ENCODE results near the gene PHF5A. TPM values are rescaled to one million over a fixed set of nuclear protein-coding genes. Genes with fewer than 3 reads are reported as not detected.

The PHF5A gene
- total and polyA plus RNA-seq, 10 of the 15 experiments (the other 5 are each of a cell fraction or from before 2014, with no cell fraction given) = 40.5 to 115 (median 79.2) TPM

DNA sequence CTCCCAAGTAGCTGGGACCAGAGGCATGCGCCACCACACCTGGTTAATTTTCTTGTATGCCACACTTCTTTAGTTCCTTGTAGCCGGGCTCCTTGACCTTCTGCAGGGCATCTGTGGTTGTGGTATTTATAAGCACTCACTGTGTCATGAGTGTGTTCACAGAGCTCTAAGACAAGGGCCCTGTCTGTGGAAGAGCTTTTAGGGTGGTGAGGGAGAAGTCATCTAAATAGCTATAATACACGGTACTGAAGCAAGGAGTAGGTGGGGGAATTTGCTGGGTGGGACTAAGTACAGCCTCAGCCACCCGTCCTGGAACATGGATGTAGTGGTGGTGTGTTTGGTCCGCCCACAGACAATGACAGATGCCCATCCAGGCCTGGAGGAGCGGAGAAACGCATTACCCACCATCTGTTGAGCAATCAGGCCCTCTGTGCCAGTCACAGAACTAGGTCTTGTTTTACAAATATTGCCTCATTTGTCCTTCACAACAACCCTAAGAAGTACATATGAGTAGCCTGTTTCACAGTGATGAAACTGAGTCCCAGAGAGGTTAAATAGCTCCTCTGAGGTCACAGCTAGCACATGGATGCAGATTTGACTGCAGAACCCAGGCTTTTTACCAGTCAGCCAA lies 10.5 kb upstream of the PHF5A start (continued):
- TF ChIP-seq RCOR1 (conservative IDR thresholded peaks at IDR 0.05; ENCODE audit: low read depth, low read length) (no peak), ZNF384 (IDR thresholded peaks at IDR 0.05; ENCODE audit: borderline replicate concordance, low read depth, low read length) (0 out of 2 replicates have a peak, but pooled peaks have one; percentile 21), MTA3 (IDR thresholded peaks at IDR 0.05; ENCODE audit: borderline replicate concordance, low read length) (no peak), TAF1 (IDR thresholded peaks at IDR 0.05; ENCODE audit: borderline replicate concordance, low read depth, low read length) (no peak), JUND (IDR thresholded peaks at IDR 0.05; ENCODE audit: low read depth, low read length) (no peak), EED (IDR thresholded peaks at IDR 0.05; ENCODE audit: low read depth) (0 out of 2 replicates have a peak, but pooled peaks have one; percentile 36), ETV6 (conservative IDR thresholded peaks at IDR 0.05 in 1 of 2, IDR thresholded peaks at IDR 0.05 in 1 of 2; ENCODE audit: borderline replicate concordance in 1 of 2, low read depth in 1 of 2) (no peak), IRF4 (IDR thresholded peaks at IDR 0.05; ENCODE audit: low read depth, low read length) (no peak), EGR1 (IDR thresholded peaks at IDR 0.05; ENCODE audit: borderline replicate concordance in 1 of 2, low read depth in 2 of 2, low read length in 2 of 2) (peak in 1 of 2 experiments; percentile 47; a peak in 1 of 3 replicates), TCF7 (IDR thresholded peaks at IDR 0.05; ENCODE audit: borderline replicate concordance) (no peak), FOS (IDR thresholded peaks at IDR 0.05; ENCODE audit: borderline replicate concordance, extremely low read depth, insufficient read length) (no peak), HDAC6 (IDR thresholded peaks at IDR 0.05; ENCODE audit: unreplicated experiment) (no peak), CHD1 (IDR thresholded peaks at IDR 0.05; ENCODE audit: low read depth, low read length) (no peak), RELA (IDR thresholded peaks at IDR 0.05; ENCODE audit: borderline replicate concordance, partially characterized antibody) (peak; percentile 45)
- TF ChIP-seq, protein P1, sequence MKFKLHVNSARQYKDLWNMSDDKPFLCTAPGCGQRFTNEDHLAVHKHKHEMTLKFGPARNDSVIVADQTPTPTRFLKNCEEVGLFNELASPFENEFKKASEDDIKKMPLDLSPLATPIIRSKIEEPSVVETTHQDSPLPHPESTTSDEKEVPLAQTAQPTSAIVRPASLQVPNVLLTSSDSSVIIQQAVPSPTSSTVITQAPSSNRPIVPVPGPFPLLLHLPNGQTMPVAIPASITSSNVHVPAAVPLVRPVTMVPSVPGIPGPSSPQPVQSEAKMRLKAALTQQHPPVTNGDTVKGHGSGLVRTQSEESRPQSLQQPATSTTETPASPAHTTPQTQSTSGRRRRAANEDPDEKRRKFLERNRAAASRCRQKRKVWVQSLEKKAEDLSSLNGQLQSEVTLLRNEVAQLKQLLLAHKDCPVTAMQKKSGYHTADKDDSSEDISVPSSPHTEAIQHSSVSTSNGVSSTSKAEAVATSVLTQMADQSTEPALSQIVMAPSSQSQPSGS (IDR thresholded peaks at IDR 0.05; ENCODE audit: low read length) = no peak
- TF ChIP-seq, protein P2, sequence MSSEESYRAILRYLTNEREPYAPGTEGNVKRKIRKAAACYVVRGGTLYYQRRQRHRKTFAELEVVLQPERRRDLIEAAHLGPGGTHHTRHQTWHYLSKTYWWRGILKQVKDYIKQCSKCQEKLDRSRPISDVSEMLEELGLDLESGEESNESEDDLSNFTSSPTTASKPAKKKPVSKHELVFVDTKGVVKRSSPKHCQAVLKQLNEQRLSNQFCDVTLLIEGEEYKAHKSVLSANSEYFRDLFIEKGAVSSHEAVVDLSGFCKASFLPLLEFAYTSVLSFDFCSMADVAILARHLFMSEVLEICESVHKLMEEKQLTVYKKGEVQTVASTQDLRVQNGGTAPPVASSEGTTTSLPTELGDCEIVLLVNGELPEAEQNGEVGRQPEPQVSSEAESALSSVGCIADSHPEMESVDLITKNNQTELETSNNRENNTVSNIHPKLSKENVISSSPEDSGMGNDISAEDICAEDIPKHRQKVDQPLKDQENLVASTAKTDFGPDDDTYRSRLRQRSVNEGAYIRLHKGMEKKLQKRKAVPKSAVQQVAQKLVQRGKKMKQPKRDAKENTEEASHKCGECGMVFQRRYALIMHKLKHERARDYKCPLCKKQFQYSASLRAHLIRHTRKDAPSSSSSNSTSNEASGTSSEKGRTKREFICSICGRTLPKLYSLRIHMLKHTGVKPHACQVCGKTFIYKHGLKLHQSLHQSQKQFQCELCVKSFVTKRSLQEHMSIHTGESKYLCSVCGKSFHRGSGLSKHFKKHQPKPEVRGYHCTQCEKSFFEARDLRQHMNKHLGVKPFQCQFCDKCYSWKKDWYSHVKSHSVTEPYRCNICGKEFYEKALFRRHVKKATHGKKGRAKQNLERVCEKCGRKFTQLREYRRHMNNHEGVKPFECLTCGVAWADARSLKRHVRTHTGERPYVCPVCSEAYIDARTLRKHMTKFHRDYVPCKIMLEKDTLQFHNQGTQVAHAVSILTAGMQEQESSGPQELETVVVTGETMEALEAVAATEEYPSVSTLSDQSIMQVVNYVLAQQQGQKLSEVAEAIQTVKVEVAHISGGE (CRISPR knock-in tag; IDR thresholded peaks at IDR 0.05) = no peak
- TF ChIP-seq, protein P3, sequence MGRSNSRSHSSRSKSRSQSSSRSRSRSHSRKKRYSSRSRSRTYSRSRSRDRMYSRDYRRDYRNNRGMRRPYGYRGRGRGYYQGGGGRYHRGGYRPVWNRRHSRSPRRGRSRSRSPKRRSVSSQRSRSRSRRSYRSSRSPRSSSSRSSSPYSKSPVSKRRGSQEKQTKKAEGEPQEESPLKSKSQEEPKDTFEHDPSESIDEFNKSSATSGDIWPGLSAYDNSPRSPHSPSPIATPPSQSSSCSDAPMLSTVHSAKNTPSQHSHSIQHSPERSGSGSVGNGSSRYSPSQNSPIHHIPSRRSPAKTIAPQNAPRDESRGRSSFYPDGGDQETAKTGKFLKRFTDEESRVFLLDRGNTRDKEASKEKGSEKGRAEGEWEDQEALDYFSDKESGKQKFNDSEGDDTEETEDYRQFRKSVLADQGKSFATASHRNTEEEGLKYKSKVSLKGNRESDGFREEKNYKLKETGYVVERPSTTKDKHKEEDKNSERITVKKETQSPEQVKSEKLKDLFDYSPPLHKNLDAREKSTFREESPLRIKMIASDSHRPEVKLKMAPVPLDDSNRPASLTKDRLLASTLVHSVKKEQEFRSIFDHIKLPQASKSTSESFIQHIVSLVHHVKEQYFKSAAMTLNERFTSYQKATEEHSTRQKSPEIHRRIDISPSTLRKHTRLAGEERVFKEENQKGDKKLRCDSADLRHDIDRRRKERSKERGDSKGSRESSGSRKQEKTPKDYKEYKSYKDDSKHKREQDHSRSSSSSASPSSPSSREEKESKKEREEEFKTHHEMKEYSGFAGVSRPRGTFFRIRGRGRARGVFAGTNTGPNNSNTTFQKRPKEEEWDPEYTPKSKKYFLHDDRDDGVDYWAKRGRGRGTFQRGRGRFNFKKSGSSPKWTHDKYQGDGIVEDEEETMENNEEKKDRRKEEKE (IDR thresholded peaks at IDR 0.05) = no peak
